ENCODE data around the gene CREBBP. TPM values are rescaled to one million over a fixed set of nuclear protein-coding genes. Genes with fewer than 3 reads are reported as not detected.

Gene CREBBP
- total RNA-seq, 1 donor from 2014 or later: 59.2 TPM

- H3K4me3 Mint-ChIP-seq (ENCODE audit: unreplicated experiment): no peak overlapping the region
- no peak for TF ChIP-seq CTCF (IDR thresholded peaks at IDR 0.05)
- H3K4me1 Mint-ChIP-seq (ENCODE audit: low read depth): no peaks in the 10 kb centered on the region
- H3K27ac Mint-ChIP-seq (ENCODE audit: unreplicated experiment): no peak overlapping the region
- H3K27me3 Mint-ChIP-seq (ENCODE audit: low read depth): no peaks in the 10 kb centered on the region
- peaks cover 57% of the 10 kb centered on the region for H3K36me3 Mint-ChIP-seq (ENCODE audit: low read depth)
- no peaks in the 10 kb centered on the region for H3K9me3 Mint-ChIP-seq (ENCODE audit: low read depth)
- DNase-seq (ENCODE audit: low spot score): no peak
Measured at GRCh38 chr16:3735541-3735940, 145.0 kb downstream of the CREBBP start.

GRCh38 chr16:3734758-3735221 lies 145.7 kb downstream of the CREBBP start:
- no peak for TF ChIP-seq CTCF (IDR thresholded peaks at IDR 0.05)
- peaks cover 61% of the 10 kb centered on the region for H3K36me3 Mint-ChIP-seq (ENCODE audit: low read depth)
- no peak overlapping the region for H3K4me3 Mint-ChIP-seq (ENCODE audit: unreplicated experiment)

GRCh38 chr16:3734084-3734757 lies 146.3 kb downstream of the CREBBP start:
- H3K4me1 Mint-ChIP-seq (ENCODE audit: low read depth): no peaks in the 10 kb centered on the region
- no peak overlapping the region for H3K4me3 Mint-ChIP-seq (ENCODE audit: unreplicated experiment)
- no peaks in the 10 kb centered on the region for H3K27me3 Mint-ChIP-seq (ENCODE audit: low read depth)
- peaks cover 61% of the 10 kb centered on the region for H3K36me3 Mint-ChIP-seq (ENCODE audit: low read depth)
- no peak for TF ChIP-seq CTCF (IDR thresholded peaks at IDR 0.05)
- H3K27ac Mint-ChIP-seq (ENCODE audit: unreplicated experiment): peak overlapping the region; percentile 36
- no peak for DNase-seq (ENCODE audit: low spot score)
- H3K9me3 Mint-ChIP-seq (ENCODE audit: low read depth): no peaks in the 10 kb centered on the region

More at GRCh38 chr16:3734758-3735221, 145.7 kb downstream of the CREBBP start:
- Mint-ChIP-seq H3K27ac (ENCODE audit: unreplicated experiment) (peak overlapping the region; percentile 33), H3K4me1 (ENCODE audit: low read depth) (no peaks in the 10 kb centered on the region), H3K9me3 (ENCODE audit: low read depth) (no peaks in the 10 kb centered on the region), H3K27me3 (ENCODE audit: low read depth) (no peaks in the 10 kb centered on the region)
- DNase-seq (ENCODE audit: low spot score): no peak

GRCh38 chr16:3732171-3732570 lies 148.3 kb downstream of the CREBBP start:
- TF ChIP-seq CTCF (IDR thresholded peaks at IDR 0.05): no peak
- DNase-seq (ENCODE audit: low spot score): peak; percentile 39
- peaks cover 58% of the 10 kb centered on the region for H3K36me3 Mint-ChIP-seq (ENCODE audit: low read depth)
- no peak overlapping the region for H3K27ac Mint-ChIP-seq (ENCODE audit: unreplicated experiment)
- no peaks in the 10 kb centered on the region for H3K27me3 Mint-ChIP-seq (ENCODE audit: low read depth)
- H3K9me3 Mint-ChIP-seq (ENCODE audit: low read depth): no peaks in the 10 kb centered on the region
- H3K4me3 Mint-ChIP-seq (ENCODE audit: unreplicated experiment): no peak overlapping the region
- no peaks in the 10 kb centered on the region for H3K4me1 Mint-ChIP-seq (ENCODE audit: low read depth)

- H3K9me3 Mint-ChIP-seq (ENCODE audit: low read depth): no peaks in the 10 kb centered on the region
- H3K27me3 Mint-ChIP-seq (ENCODE audit: low read depth): no peaks in the 10 kb centered on the region
- H3K4me1 Mint-ChIP-seq (ENCODE audit: low read depth): no peaks in the 10 kb centered on the region
- no peak overlapping the region for H3K27ac Mint-ChIP-seq (ENCODE audit: unreplicated experiment)
- no peak overlapping the region for H3K4me3 Mint-ChIP-seq (ENCODE audit: unreplicated experiment)
- H3K36me3 Mint-ChIP-seq (ENCODE audit: low read depth): peaks cover 53% of the 10 kb centered on the region
- no peak for TF ChIP-seq CTCF (IDR thresholded peaks at IDR 0.05)
- peak; percentile 89 for DNase-seq (ENCODE audit: low spot score)
Measured at GRCh38 chr16:3731126-3731935, 149.2 kb downstream of the CREBBP start.

All from chondrocyte (in vitro differentiated cells).